GM12864 (cell line): ENCODE data around the gene DMXL2.
"Not testable (repeated sequence)": the region's sequence is repeated elsewhere in the genome, so short reads cannot be mapped to it uniquely, and the experiment has no call there.

Experiments used
- DNase-seq: peaks from one replicate; pipeline ENCODE4 v3.0.0-alpha.2; 2011; ENCODE audit warnings: low read depth
- H3K4me3 ChIP-seq: 2 replicates; pipeline ENCODE4 v1.5.1; 2011; ENCODE audit warnings: mild to moderate bottlenecking, low read depth, low read length, control low read depth
- CTCF ChIP-seq: IDR thresholded peaks from 2 replicates; pipeline ENCODE4 v1.5.1; 2011; ENCODE audit warnings: low read depth, mild to moderate bottlenecking, moderate library complexity, low read length, control low read depth, inconsistent platforms; ENCODE audit errors: missing control alignments

Gene DMXL2

GRCh38 chr15:51575775-51576174, 46.8 kb downstream of the DMXL2 start:
- no peak for TF ChIP-seq CTCF
- no peak overlapping the region for H3K4me3 ChIP-seq
- no peak for DNase-seq

GRCh38 chr15:51573352-51573751, 49.2 kb downstream of the DMXL2 start:
- DNase-seq, H3K4me3 ChIP-seq: not testable (repeated sequence)

- not testable (repeated sequence) for H3K4me3 ChIP-seq, DNase-seq
Observed at GRCh38 chr15:51568939-51569784, 53.4 kb downstream of the DMXL2 start.

- DNase-seq = no peak
- TF ChIP-seq CTCF = no peak
- no peak overlapping the region for H3K4me3 ChIP-seq
Observed at GRCh38 chr15:51561271-51561670, 61.3 kb downstream of the DMXL2 start.

GRCh38 chr15:51558876-51559275, 63.7 kb downstream of the DMXL2 start:
- no peak for TF ChIP-seq CTCF
- no peak for DNase-seq

GRCh38 chr15:51558411-51558810, 64.2 kb downstream of the DMXL2 start:
- no peak overlapping the region for H3K4me3 ChIP-seq
- TF ChIP-seq CTCF = no peak
- DNase-seq = no peak

More at GRCh38 chr15:51558876-51559275, 63.7 kb downstream of the DMXL2 start:
- H3K4me3 ChIP-seq = no peak overlapping the region

GRCh38 chr15:51550841-51551240, 71.7 kb downstream of the DMXL2 start:
- no peak for DNase-seq
- no peak overlapping the region for H3K4me3 ChIP-seq
- TF ChIP-seq CTCF = no peak

GRCh38 chr15:51547656-51548055, 74.9 kb downstream of the DMXL2 start:
- TF ChIP-seq CTCF = no peak
- DNase-seq = no peak
- H3K4me3 ChIP-seq = no peak overlapping the region
